HG02981 (cell line): ENCODE results near the gene CACNB4.
"Not testable (repeated sequence)": the region's sequence is repeated elsewhere in the genome, so short reads cannot be mapped to it uniquely, and the experiment has no call there.

Experiments used
- ATAC-seq: cut with Tn5 transposase; IDR thresholded peaks from one replicate; pipeline ENCODE4 v1.9.1; 2021; ENCODE audit warnings: mild to moderate bottlenecking, moderate library complexity; ENCODE audit not compliant: unreplicated experiment

The CACNB4 gene

DNA sequence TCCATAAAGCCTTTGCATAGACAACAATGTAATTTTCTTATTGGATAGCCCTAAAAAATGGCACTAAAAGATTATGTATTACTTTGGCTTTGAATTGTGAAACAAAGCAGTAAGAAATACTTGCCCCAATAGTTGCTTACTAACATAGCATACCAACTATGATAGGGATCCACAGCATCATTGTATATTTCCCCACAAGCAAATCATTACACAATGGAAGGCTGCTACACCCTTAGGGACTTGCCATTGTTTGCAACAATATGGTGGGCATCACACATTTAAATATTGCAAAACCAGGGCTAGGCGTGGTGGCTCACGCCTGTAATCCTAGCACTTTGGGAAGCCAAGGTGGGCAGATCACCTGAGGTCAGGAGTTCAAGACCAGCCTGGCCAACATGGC lies 74.4 kb downstream of the CACNB4 start:
- no peak for ATAC-seq

DNA sequence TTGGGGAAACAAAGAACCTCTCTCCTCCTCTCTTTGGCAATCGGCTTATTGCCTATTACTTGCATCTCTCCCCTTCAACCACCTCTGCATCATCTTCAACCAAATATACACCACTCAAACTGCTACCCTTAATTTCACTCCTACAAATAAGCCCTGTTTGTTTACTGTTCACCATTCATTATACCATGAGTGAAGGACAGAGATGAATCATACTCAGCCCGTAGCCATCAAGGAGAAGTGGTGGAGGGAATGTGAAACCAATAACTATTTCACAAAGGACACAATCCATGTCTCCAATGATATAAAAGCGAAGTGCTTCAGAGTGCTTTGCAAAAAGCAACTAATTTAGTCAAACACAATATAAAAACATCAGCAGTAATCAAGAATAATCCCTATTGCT lies 76.8 kb downstream of the CACNB4 start:
- ATAC-seq, result no peak

- not testable (repeated sequence) for ATAC-seq
These were observed 77.8 kb downstream of the CACNB4 start for GRCh38 chr2:152021001-152021400.

DNA sequence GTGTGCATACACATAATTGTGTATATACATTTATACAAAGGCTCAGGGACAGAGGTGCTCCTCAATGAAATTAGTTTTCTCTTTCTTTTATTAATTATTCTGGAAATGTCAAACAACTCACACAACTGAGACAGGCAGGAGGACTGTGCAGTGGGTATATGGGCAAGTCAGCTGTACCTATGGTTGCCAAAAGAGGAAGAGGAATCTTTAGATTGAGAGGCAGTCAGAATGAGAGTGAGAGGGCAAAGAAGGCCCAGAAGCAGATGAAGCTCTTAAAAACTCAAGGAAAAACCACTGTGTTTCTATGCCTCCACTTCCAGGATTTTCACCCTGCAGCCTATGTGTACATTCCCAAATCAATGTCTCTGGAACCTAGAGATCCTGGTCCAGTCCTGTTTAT lies 79.1 kb downstream of the CACNB4 start:
- ATAC-seq, result no peak

GRCh38 chr2:152016181-152017120 lies 82.4 kb downstream of the CACNB4 start:
- ATAC-seq, result no peak

DNA sequence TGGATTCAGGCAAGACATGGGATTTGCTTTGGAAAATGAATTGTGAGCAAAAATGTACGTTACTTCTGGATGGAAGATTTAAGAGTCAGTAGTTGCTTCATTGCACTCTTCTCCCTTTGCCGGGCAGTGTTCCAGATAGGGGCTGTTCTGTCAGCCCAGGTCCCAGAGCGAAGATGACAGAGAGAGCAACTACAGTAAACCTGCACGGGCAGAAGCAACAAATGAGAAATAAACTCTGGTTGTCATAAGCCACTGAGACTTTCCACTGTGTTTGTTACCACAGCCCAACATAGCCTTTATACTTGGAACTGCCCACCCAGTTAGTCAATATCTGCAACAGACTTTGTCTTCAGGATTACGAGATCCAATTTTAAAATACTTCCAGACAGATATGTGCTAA lies 83.3 kb downstream of the CACNB4 start:
- no peak for ATAC-seq

- ATAC-seq, result no peak
These were observed 86.1 kb downstream of the CACNB4 start for GRCh38 chr2:152012697-152013096.

DNA sequence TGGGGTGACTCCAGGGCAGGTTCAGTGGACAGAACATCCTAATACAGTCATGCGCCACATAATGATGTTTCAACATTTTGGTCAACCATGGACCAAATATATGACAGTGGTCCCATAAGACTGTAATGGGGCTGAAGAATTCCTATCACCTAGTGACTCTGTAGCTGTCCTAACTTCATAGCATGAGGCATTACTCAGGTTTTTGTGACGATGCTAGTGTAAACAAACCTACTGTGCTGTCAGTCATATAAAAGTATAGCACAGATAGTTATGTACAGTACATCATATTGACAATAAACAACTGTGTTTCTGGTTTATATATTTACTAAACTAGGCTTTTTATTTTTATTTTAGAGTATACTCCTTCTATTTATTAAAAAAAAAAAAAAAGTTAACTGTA lies 87.1 kb downstream of the CACNB4 start:
- no peak for ATAC-seq

DNA sequence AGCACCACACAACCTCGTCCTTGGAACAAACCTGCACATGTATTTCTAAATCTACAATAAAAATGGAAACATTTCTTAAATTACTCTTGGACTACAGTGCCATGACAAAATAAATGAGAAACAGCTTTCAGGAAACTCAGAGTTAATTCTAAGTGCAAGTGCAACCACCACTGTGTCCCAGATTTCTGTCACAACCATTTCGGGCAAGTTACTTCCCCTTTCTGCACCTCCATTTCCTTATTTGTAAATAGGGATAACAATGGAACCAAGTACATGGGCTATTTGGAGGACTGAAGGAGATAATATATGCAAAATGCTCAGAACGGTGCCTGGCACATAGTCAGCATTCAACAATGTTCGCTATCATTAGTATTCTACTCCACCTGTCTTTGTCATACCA lies 93.2 kb downstream of the CACNB4 start:
- no peak for ATAC-seq

DNA sequence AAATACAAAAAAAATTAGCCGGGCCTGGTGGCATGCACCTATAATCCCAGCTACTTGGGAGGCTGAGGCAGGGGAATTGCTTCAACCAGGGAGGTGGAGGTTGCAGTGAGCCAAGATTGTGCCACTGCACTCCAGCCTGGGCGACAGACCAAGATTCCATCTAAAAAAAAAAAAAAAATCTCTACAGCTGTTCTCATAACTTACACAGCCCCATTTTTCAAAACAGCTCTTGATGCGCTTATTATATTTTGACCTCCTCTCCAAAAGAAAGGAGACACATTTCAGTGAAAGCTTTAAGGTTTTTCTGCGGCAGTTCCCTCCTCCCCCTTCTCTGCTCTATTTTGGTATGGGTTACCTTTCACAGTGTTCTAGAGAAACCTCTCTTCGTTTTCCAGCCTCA lies 95.6 kb downstream of the CACNB4 start:
- ATAC-seq, result not testable (repeated sequence)

- ATAC-seq, result peak; percentile 76
These were observed 99.8 kb downstream of the CACNB4 start for GRCh38 chr2:151999053-151999452.

DNA sequence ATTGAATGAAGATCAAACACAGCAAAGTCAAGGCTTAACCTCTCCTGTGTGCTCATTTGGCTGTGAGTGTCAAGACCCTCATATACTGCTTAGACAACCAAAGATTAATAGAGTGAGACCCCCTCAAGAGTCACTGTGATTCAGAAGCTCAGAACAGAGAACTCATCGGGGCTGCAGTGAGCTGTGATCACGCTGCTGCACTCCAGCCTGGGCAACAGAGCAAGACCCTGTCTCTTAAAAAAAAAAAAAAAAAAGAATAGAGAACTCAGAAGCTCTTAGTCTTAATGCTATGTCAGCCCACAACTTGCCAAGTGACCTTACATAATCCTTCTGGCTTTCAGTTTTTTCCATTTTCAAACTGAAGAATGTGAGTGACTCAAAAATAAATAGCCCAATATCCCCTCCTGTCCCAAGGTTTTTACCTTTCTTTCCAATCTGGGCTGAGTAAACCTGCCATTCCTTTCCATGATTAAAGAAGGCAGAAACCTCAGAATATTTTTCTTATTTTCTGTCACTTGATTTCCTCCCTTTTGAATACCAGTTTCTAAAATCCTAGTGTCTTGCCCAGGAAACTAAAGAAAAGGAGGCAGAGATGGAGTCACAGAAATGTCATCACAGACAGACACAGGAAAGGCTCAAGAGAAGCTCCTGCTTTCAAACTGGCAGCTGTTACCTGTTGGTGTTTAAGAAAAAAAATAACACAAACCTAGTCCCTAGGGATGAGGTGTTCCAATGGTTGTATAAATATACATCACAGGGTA lies 102.4 kb downstream of the CACNB4 start:
- no peak for ATAC-seq

- no peak for ATAC-seq
These were observed 103.7 kb downstream of the CACNB4 start for GRCh38 chr2:151995161-151995557.

GRCh38 chr2:151994178-151994577 lies 104.7 kb downstream of the CACNB4 start:
- not testable (repeated sequence) for ATAC-seq

- ATAC-seq, result no peak
These were observed 107.8 kb downstream of the CACNB4 start for GRCh38 chr2:151991010-151991409.

DNA sequence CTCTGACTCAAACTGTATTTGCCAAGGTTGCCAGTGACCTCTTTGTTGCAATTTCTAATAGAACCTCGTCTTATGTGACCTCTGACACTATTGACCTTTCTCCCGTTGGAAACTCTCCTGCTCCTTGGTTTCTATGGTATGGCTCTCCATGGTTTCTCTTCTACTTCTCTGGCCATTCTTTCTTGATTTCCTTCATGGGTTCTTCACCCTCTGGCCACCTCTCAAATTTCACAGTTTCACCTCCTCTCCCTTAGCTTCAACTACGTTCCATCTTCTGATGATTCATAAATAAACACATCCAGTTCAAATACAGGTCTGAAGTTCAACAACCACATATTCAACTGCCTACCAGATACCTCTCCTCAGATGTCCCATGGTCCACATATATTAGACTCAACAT lies 109.5 kb downstream of the CACNB4 start:
- no peak for ATAC-seq

DNA sequence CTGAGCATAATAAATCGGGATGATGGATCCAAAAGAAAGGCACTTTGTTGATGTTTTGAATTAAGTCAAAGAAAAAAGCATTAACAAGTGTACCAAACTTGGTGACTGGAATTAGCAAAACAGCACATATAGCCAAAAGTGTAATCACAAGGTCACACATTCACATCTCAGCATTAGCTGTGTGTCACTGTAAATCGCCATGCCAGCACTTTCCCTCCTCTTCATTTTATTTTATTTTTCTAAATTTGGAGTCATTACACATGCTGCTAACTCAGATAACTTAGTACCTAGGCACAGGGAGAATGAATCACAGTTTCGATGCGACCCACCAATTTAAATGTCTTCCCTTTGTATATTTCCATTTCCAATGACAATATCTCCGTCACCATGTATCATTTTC lies 111.4 kb downstream of the CACNB4 start:
- no peak for ATAC-seq

- ATAC-seq, result no peak
These were observed 114.3 kb downstream of the CACNB4 start for GRCh38 chr2:151984424-151985083.

- no peak for ATAC-seq
These were observed 115.6 kb downstream of the CACNB4 start for GRCh38 chr2:151983221-151983620.

- ATAC-seq, result no peak
These were observed 117.0 kb downstream of the CACNB4 start for GRCh38 chr2:151981886-151982285.

DNA sequence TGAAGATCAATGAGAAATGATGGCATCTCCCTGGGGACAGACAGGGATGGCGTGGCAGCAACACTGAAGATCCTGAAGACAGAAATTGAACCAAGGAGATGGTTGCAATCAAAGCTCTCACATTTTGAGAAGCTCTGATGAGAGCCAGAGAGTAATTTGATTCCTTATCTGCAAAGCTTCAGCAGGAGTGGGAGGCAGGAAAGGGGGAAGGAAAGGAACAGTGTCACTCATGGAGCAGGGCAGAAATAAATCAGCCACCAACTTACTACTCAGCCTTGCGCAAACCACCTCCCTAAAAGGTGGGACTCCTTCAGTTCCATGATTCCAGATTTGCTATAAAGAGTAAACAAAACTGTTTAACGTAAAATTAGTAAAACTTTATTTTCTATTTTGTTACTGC lies 119.2 kb downstream of the CACNB4 start:
- no peak for ATAC-seq
